ENCODE measurements around the gene XYLT1. TPM values are rescaled to one million over a fixed set of nuclear protein-coding genes. Genes with fewer than 3 reads are reported as not detected.

The XYLT1 gene
- polyA plus RNA-seq, 1 donor from 2014 or later: 3.3 TPM

GRCh38 chr16:17512636-17513220 is 42.0 kb upstream of the XYLT1 start:
- H2AFZ ChIP-seq (ENCODE audit: low read depth, low read length): no peak overlapping the region
- no peaks in the 10 kb centered on the region for H3K9me2 ChIP-seq (ENCODE audit: insufficient read depth, low read length)
- no peaks in the 10 kb centered on the region for H3K27me3 ChIP-seq (ENCODE audit: insufficient read depth, low read depth, low read length)
- no peak overlapping the region for H3K27ac ChIP-seq (ENCODE audit: low read length)
- H3K9me3 ChIP-seq (ENCODE audit: low read length): no peaks in the 10 kb centered on the region
- H3K4me2 ChIP-seq (ENCODE audit: low read length): no peak overlapping the region
- H3K79me2 ChIP-seq (replicated peaks; ENCODE audit: insufficient read depth, low read length): no peaks in the 10 kb centered on the region
- H3K9ac ChIP-seq (ENCODE audit: low read length): no peak overlapping the region
- H3K4me3 ChIP-seq (ENCODE audit: low read length): no peak overlapping the region
- no peaks in the 10 kb centered on the region for H3F3A ChIP-seq (ENCODE audit: insufficient read depth, low read length, poor library complexity, severe bottlenecking)
- no peaks in the 10 kb centered on the region for H3K36me3 ChIP-seq (ENCODE audit: insufficient read depth, low read length)
- no peak for TF ChIP-seq POLR2AphosphoS5 (IDR thresholded peaks at IDR 0.05)
- no peak for TF ChIP-seq EP300 (conservative IDR thresholded peaks at IDR 0.05; ENCODE audit: poor library complexity, severe bottlenecking)
- TF ChIP-seq RAD21 (conservative IDR thresholded peaks at IDR 0.05): no peak
- TF ChIP-seq, protein P1, sequence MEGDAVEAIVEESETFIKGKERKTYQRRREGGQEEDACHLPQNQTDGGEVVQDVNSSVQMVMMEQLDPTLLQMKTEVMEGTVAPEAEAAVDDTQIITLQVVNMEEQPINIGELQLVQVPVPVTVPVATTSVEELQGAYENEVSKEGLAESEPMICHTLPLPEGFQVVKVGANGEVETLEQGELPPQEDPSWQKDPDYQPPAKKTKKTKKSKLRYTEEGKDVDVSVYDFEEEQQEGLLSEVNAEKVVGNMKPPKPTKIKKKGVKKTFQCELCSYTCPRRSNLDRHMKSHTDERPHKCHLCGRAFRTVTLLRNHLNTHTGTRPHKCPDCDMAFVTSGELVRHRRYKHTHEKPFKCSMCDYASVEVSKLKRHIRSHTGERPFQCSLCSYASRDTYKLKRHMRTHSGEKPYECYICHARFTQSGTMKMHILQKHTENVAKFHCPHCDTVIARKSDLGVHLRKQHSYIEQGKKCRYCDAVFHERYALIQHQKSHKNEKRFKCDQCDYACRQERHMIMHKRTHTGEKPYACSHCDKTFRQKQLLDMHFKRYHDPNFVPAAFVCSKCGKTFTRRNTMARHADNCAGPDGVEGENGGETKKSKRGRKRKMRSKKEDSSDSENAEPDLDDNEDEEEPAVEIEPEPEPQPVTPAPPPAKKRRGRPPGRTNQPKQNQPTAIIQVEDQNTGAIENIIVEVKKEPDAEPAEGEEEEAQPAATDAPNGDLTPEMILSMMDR (IDR thresholded peaks at IDR 0.05; ENCODE audit: poor library complexity, severe bottlenecking): no peak
- TF ChIP-seq REST (IDR thresholded peaks at IDR 0.05; ENCODE audit: borderline replicate concordance): no peak
- no peak for TF ChIP-seq EZH2 (IDR thresholded peaks at IDR 0.05; ENCODE audit: borderline replicate concordance, insufficient read depth, low read length, poor library complexity, severe bottlenecking)
- TF ChIP-seq MXI1 (conservative IDR thresholded peaks at IDR 0.05; ENCODE audit: poor library complexity, severe bottlenecking): no peak
- TF ChIP-seq SMC3 (conservative IDR thresholded peaks at IDR 0.05; ENCODE audit: poor library complexity): no peak
- TF ChIP-seq TAF1 (IDR thresholded peaks at IDR 0.05; ENCODE audit: low read depth): no peak
- no peaks in the 10 kb centered on the region for H4K20me1 ChIP-seq (ENCODE audit: insufficient read depth)

DNA sequence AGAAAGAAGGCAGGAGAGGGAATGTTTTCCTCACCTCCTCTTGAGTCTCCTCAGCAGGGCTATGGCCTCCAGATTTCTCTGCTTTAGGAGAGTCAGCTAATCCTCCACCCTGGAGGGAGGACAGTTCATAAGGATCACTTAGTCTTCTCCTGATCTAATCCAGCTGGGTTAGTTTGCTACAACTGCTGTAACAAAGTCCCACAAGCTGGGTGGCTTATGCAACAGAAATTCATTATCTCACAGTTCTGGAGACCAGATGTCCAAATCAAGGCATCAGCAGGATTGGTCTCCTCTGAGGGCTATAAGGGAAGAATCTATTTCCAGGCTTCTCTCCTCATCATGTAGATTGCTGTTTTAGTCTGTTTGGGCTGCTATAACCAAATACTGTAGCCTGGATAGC is 40.6 kb upstream of the XYLT1 start:
- H2AFZ ChIP-seq (ENCODE audit: low read depth, low read length): no peak overlapping the region
- no peaks in the 10 kb centered on the region for H3K9me3 ChIP-seq (ENCODE audit: low read length)
- H4K20me1 ChIP-seq (ENCODE audit: insufficient read depth): no peaks in the 10 kb centered on the region
- no peak overlapping the region for H3K27ac ChIP-seq (ENCODE audit: low read length)
- no peak overlapping the region for H3K9ac ChIP-seq (ENCODE audit: low read length)
- H3K4me3 ChIP-seq (ENCODE audit: low read length): no peak overlapping the region
- H3F3A ChIP-seq (ENCODE audit: insufficient read depth, low read length, poor library complexity, severe bottlenecking): no peaks in the 10 kb centered on the region
- TF ChIP-seq POLR2AphosphoS5 (IDR thresholded peaks at IDR 0.05): no peak
- TF ChIP-seq, protein P1 (IDR thresholded peaks at IDR 0.05; ENCODE audit: poor library complexity, severe bottlenecking): no peak
- no peak for TF ChIP-seq EZH2 (IDR thresholded peaks at IDR 0.05; ENCODE audit: borderline replicate concordance, insufficient read depth, low read length, poor library complexity, severe bottlenecking)
- no peak for TF ChIP-seq EP300 (conservative IDR thresholded peaks at IDR 0.05; ENCODE audit: poor library complexity, severe bottlenecking)
- no peak for TF ChIP-seq REST (IDR thresholded peaks at IDR 0.05; ENCODE audit: borderline replicate concordance)
- no peak for TF ChIP-seq SMC3 (conservative IDR thresholded peaks at IDR 0.05; ENCODE audit: poor library complexity)
- TF ChIP-seq TAF1 (IDR thresholded peaks at IDR 0.05; ENCODE audit: low read depth): no peak
- TF ChIP-seq MXI1 (conservative IDR thresholded peaks at IDR 0.05; ENCODE audit: poor library complexity, severe bottlenecking): no peak
- TF ChIP-seq RAD21 (conservative IDR thresholded peaks at IDR 0.05): no peak
- no peaks in the 10 kb centered on the region for H3K27me3 ChIP-seq (ENCODE audit: insufficient read depth, low read depth, low read length)
- H3K9me2 ChIP-seq (ENCODE audit: insufficient read depth, low read length): no peaks in the 10 kb centered on the region
- H3K36me3 ChIP-seq (ENCODE audit: insufficient read depth, low read length): no peaks in the 10 kb centered on the region
- H3K79me2 ChIP-seq (replicated peaks; ENCODE audit: insufficient read depth, low read length): no peaks in the 10 kb centered on the region
- no peak overlapping the region for H3K4me2 ChIP-seq (ENCODE audit: low read length)
